B cell (primary cell): Measurements from ENCODE around the gene UFSP2. TPM values are rescaled to one million over a fixed set of nuclear protein-coding genes. Genes with fewer than 3 reads are reported as not detected.

ENCODE experiments used
- ATAC-seq: fragments of 200-7000 bp; cut with Tn5 transposase; one replicate; pipeline ENCODE4 v1.10.0; 2021; ENCODE audit warnings: low read depth, mild to moderate bottlenecking, moderate number of reproducible peaks, moderate library complexity
- CTCF ChIA-PET: fragments of 350-600 bp; sonication (Branson Sonifier 250); formaldehyde crosslinking; loops from one replicate; lab custom pipeline; 2021; ENCODE audit warnings: antibody characterized with exemption, inconsistent platforms; lab: Charles Lee
- POLR2A ChIA-PET: fragments of 350-600 bp; sonication (Branson Sonifier 250); formaldehyde crosslinking; loops from one replicate; lab custom pipeline; 2021; ENCODE audit warnings: antibody characterized with exemption; lab: Charles Lee
- DNase-seq: peaks from one replicate; pipeline ENCODE4 v3.0.0; 2013
- H2AFZ ChIP-seq: 2 replicates; pipeline ENCODE4 v1.6.1; 2012; ENCODE audit warnings: mild to moderate bottlenecking, low read depth, low read length; ENCODE audit not compliant: insufficient read depth, poor library complexity, severe bottlenecking
- H3K27ac ChIP-seq, 2 donors: 1 replicate in 1 of 2; 2 replicates in 1 of 2; pipeline ENCODE4 v1.5.1; 2012 to 2013; ENCODE audit warnings: low read length in 2 of 2, mild to moderate bottlenecking in 2 of 2, moderate library complexity in 1 of 2
- H3K27me3 ChIP-seq, 4 experiments: fragments of 200-600 bp in 1 of 4; sonication (generic) in 1 of 4; replicated peaks in 1 of 4; 1 replicate in 2 of 4; 2 replicates in 2 of 4; pipeline versions ENCODE4 v1.6.1 to v1.7.0; 2013 to 2016; ENCODE audit warnings: low read length in 3 of 4, mild to moderate bottlenecking in 2 of 4, mixed read lengths in 1 of 4, moderate library complexity in 1 of 4; ENCODE audit not compliant: insufficient read depth in 4 of 4, control insufficient read depth in 3 of 4; ENCODE audit errors: control extremely low read depth in 1 of 4
- H3K36me3 ChIP-seq, 2 experiments: replicated peaks in 1 of 2; 1 replicate in 1 of 2; 2 replicates in 1 of 2; pipeline versions ENCODE4 v1.6.1 to v1.7.1; 2013; ENCODE audit warnings: low read length in 1 of 2; ENCODE audit not compliant: insufficient read depth in 2 of 2, control insufficient read depth in 1 of 2; ENCODE audit errors: control extremely low read depth in 1 of 2, extremely low read depth in 1 of 2
- H3K4me1 ChIP-seq, 2 donors: fragments of 200-600 bp in 1 of 2; sonication (generic) in 1 of 2; 1 replicate in 1 of 2; 2 replicates in 1 of 2; pipeline versions ENCODE4 v1.5.1 to v1.6.1; 2013 to 2017; ENCODE audit warnings: low read length in 2 of 2; ENCODE audit not compliant: control insufficient read depth in 2 of 2, insufficient read depth in 2 of 2
- H3K4me2 ChIP-seq: replicated peaks from 2 replicates; pipeline ENCODE3; 2012; ENCODE audit warnings: mild to moderate bottlenecking, low read depth, low read length; ENCODE audit not compliant: poor library complexity, severe bottlenecking
- H3K4me3 ChIP-seq, 5 experiments: fragments of 200-600 bp in 1 of 5; sonication (generic) in 1 of 5; 1 replicate in 3 of 5; 2 replicates in 2 of 5; pipeline versions ENCODE4 v1.5.1 to v1.7.0; 2011 to 2016; ENCODE audit warnings: low read length in 4 of 5, mild to moderate bottlenecking in 4 of 5, low read depth in 2 of 5, control low read depth in 1 of 5, moderate library complexity in 1 of 5; ENCODE audit not compliant: insufficient read depth in 1 of 5; ENCODE audit errors: control extremely low read depth in 1 of 5, extremely low read depth in 1 of 5
- H3K79me2 ChIP-seq: fragments of 200-600 bp; sonication (generic); one replicate; pipeline ENCODE4 v1.6.0; 2016; ENCODE audit warnings: low read length; ENCODE audit not compliant: control insufficient read depth, insufficient read depth
- H3K9ac ChIP-seq: fragments of 200-600 bp; sonication (generic); 2 replicates; pipeline ENCODE4 v1.6.1; 2017; ENCODE audit warnings: mild to moderate bottlenecking, low read length, moderate library complexity
- H3K9me3 ChIP-seq, 3 donors: one replicate each; pipeline versions ENCODE4 v1.6.1 to v1.7.1; 2013; ENCODE audit warnings: low read length in 2 of 3; ENCODE audit not compliant: control insufficient read depth in 2 of 3, insufficient read depth in 1 of 3; ENCODE audit errors: control extremely low read depth in 1 of 3
- H4K20me1 ChIP-seq: 2 replicates; pipeline ENCODE4 v1.6.0; 2012; ENCODE audit warnings: mild to moderate bottlenecking, low read length; ENCODE audit not compliant: insufficient read depth, control insufficient read depth, poor library complexity, severe bottlenecking
- H3K27ac Mint-ChIP-seq: one replicate; pipeline ENCODE4 v1.8.0; 2021; ENCODE audit warnings: mixed read lengths
- H3K27me3 Mint-ChIP-seq: one replicate; pipeline ENCODE4 v1.8.0; 2021; ENCODE audit warnings: mixed read lengths
- H3K4me1 Mint-ChIP-seq: one replicate; pipeline ENCODE4 v1.8.0; 2021; ENCODE audit warnings: mixed read lengths
- H3K4me3 Mint-ChIP-seq: one replicate; pipeline ENCODE4 v1.8.0; 2021; ENCODE audit warnings: mixed read lengths
- H3K9me3 Mint-ChIP-seq: one replicate; pipeline ENCODE4 v1.8.0; 2022; ENCODE audit warnings: mixed read lengths; ENCODE audit not compliant: insufficient read depth
- CTCF ChIP-seq: fragments of 200-600 bp; IDR thresholded peaks from one replicate; pipeline ENCODE4 v1.8.0; 2022; ENCODE audit warnings: antibody characterized with exemption, mild to moderate bottlenecking
- EZH2 ChIP-seq: IDR thresholded peaks from 2 replicates; pipeline ENCODE4 v1.6.1; 2012; ENCODE audit warnings: borderline replicate concordance, low read depth, mild to moderate bottlenecking, moderate library complexity, low read length; ENCODE audit not compliant: insufficient read depth, poor library complexity, severe bottlenecking
- WGBS: methylation state at CpG from one replicate; pipeline ENCODE4 v1.1.5; 2013; ENCODE audit warnings: missing lambda C conversion rate; ENCODE audit not compliant: insufficient coverage; 5-methylcytosine and 5-hydroxymethylcytosine counted together
- intact Hi-C: fragments of 100-400 bp; cut with micrococcal nuclease; formaldehyde crosslinking; loops from one replicate; pipeline ENCODE4 v1.10.0; 2022
- polyA plus RNA-seq: library from polyadenylated mRNA; depleted of rRNA; stranded (reverse); fragments of >200 nt; gene quantifications from 2 replicates; pipeline ENCODE4 v1.2.3, GENCODE V29; 2012
- total RNA-seq, 2 donors: library from RNA; stranded (reverse); fragments of 120-200 nt in 1 of 2; gene quantifications; 1 replicate in 1 of 2; 2 replicates in 1 of 2; pipeline versions ENCODE4 v1.2.3 to v1.2.4, GENCODE V29; 2013 to 2022

UFSP2 gene
- total and polyA plus RNA-seq, 2 donors (not counting 1 experiment from before 2014, with no cell fraction given) = 9.5 to 20.6 TPM

- Histone ChIP-seq H3K4me3 (no peak overlapping the region), H3K9ac (no peak overlapping the region), H3K79me2 (no peaks in the 10 kb centered on the region), H3K27ac (no peak overlapping the region), H2AFZ (no peak overlapping the region), H3K4me2 (no peak overlapping the region), H3K9me3 (no peaks in the 10 kb centered on the region), H4K20me1 (no peaks in the 10 kb centered on the region), H3K36me3 (peaks cover 3 to 47% of the 10 kb centered on the region in 2 experiments), H3K4me1 (no peaks in the 10 kb centered on the region), H3K27me3 (no peaks in the 10 kb centered on the region)
- no peak for DNase-seq
- Mint-ChIP-seq H3K27me3 (no peaks in the 10 kb centered on the region), H3K9me3 (no peaks in the 10 kb centered on the region), H3K4me1 (peaks cover 8% of the 10 kb centered on the region), H3K27ac (no peak overlapping the region), H3K4me3 (no peak overlapping the region)
- intact Hi-C loops = loop anchor here (5.0 kb wide), 1 partner anchor 37 kb away; no protein-coding TSS in a partner anchor
- TF ChIP-seq CTCF = no peak
- no peak for TF ChIP-seq EZH2
- no peak for ATAC-seq
- WGBS = 100% methylated on average over 2 of the region's 4 CpGs
- ChIA-PET POLR2A (no interaction called here), CTCF (no interaction called here)
Observed at GRCh38 chr4:185358959-185359358, 66.8 kb downstream of the UFSP2 start.

- DNase-seq (peak; percentile 21), ATAC-seq (no peak)
- Histone ChIP-seq H3K27me3 (no peaks in the 10 kb centered on the region), H3K4me1 (no peaks in the 10 kb centered on the region), H2AFZ (no peak overlapping the region), H4K20me1 (no peaks in the 10 kb centered on the region), H3K36me3 (peaks cover 3 to 48% of the 10 kb centered on the region in 2 experiments), H3K27ac (no peak overlapping the region), H3K9me3 (no peaks in the 10 kb centered on the region), H3K4me2 (no peak overlapping the region), H3K4me3 (no peak overlapping the region), H3K79me2 (no peaks in the 10 kb centered on the region), H3K9ac (no peak overlapping the region)
- CTCF ChIA-PET = no interaction called here
- H3K4me1 Mint-ChIP-seq = peaks cover 8% of the 10 kb centered on the region
- H3K27ac Mint-ChIP-seq = no peak overlapping the region
- intact Hi-C loops = loop anchor here (5.0 kb wide), 1 partner anchor 36 kb away; no protein-coding TSS in a partner anchor
- POLR2A ChIA-PET = no interaction called here
- 38% methylated on average over 2 of the region's 4 CpGs for whole genome bisulfite sequencing
- no peaks in the 10 kb centered on the region for H3K9me3 Mint-ChIP-seq
- no peak overlapping the region for H3K4me3 Mint-ChIP-seq
- TF ChIP-seq EZH2 (no peak), CTCF (no peak)
- no peaks in the 10 kb centered on the region for H3K27me3 Mint-ChIP-seq
Observed at GRCh38 chr4:185358514-185358913, 67.2 kb downstream of the UFSP2 start.
